Stimulated activated CD4-positive, alpha-beta T cell treated with anti-CD3 and anti-CD28 coated beads, Interleukin-1b, Interleukin-23, amount 100 ng/mL, for 48 hours (primary cell): ENCODE measurements around the gene TXNRD3.

Experiments used
- DNase-seq: peaks from one replicate; pipeline ENCODE4 v3.0.0-alpha.2; 2020

The TXNRD3 gene

DNA sequence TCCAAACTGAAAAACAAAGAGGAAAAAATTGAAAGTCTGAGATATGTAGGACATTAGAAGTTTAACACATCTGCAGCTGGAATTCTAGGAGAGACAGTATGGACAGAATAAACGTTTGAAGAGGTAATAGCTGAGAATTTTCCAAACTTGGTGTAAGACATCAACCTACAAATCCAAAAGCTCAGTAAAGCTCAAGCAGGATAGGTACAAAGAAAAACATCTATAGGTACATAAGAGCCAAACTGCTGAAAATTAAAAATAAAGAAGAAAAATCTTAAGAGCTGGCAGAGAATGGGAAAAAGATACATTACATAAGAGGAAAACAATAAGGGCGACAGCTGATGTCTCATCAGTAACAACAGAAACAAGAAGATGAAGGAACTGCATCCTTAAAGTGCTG, 73.4 kb downstream of the TXNRD3 start:
- DNase-seq: no peak

DNA sequence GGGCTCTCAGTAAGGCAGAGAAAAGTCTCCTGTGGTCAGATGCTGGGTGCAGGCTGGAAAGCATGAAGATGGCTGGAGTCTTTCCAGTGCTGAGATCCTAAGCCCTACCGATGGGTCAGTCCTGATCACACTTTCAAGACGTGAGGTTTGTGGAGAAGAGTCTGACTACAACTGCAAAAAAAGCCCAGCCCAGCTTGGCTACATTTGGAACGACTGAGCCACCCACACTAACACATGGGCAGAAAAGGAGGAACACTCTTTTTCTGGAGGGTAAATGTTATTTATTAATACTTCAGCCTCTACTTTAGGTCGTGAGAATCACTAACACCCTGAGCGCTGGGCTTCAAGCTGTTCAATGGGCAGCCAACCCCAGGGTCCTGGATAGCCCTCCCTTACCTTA, 74.2 kb downstream of the TXNRD3 start:
- DNase-seq: no peak

DNA sequence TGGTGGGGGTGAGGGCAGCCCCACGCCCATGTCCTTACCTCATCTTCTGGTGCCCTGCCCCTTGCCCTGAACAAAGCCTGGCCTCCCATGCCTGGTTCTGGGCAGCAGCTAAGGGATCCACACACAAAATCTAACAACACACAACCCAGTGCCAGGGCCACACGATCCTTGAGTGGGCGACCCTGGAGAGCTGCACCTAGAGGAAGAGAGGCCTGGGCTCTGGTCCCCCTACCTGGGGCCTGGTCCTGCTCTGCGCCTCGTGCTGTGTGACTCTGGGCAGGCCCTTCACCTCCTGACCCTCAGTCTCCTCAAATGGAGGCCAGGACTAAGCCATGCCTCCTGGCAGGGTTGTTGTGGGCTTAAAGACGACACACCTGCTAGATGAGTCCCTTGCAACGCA, 76.2 kb downstream of the TXNRD3 start:
- DNase-seq: no peak

DNA sequence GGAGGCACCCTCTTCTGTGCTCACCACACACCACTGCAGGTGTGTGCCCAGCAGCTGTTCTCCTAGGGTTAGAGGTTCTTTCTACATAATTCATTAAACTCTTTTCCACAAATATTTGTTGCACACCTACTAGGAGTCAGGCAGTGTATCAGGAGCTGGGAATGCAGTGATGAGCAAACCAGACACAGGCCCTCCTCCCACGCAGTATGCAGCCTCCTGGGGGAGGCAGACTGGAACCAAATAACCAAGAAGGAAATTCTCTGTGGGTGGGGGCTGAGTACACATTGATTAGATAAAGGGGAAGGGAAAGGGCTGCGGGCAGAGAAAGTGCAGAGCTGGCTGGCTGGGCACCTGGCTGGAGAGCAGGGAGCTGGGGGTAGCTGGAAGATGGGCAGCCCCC, 77.7 kb downstream of the TXNRD3 start:
- no peak for DNase-seq

DNA sequence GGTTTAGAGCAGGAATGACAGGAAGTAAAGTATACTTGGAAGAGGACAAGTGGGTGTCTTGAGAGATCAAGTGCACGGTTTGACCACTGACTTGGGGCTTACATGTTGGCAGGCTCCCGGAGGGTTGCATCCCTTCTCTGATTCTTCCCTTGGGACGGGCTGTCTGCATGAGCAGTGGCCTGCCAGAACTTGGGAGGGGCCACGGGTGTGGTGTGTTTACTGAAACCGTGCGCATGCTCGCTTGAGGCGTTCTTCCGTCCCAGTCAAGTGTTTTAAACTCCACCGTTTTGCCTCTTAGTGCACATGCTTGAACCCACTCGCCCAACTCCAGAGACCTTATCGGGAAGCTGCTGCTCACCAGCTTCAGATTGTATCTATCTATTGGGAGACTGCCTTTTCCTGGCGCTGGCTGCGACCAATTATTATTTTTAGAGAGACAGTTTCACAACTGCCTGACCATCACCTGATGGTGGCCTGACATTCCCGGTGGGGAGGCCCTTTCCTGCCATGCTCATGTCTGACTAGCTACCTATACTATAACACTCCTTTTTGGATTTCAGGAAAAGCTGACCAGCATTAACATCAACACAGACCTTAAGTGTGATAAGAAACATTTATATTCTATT, 81.3 kb downstream of the TXNRD3 start:
- no peak for DNase-seq

DNA sequence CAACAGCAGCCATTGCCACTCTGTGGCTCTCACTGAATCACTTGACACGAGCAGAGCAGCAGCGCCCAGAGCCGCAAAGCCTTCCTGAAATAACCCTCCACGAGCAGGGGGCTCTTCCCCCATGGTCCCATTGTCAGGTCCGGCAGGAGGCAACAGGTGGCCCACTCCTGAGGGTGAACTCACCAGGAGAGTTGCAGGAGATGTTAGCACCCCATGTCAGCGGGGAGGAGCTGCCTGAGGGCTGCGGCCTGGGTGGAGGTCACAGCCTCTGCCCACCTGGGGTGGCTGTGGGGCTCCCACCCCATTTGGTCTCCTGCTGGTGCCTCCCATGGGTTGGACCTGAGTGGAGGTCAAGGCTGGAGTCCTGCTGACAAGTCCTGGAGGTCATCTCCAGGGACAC, 83.8 kb downstream of the TXNRD3 start:
- no peak for DNase-seq

DNA sequence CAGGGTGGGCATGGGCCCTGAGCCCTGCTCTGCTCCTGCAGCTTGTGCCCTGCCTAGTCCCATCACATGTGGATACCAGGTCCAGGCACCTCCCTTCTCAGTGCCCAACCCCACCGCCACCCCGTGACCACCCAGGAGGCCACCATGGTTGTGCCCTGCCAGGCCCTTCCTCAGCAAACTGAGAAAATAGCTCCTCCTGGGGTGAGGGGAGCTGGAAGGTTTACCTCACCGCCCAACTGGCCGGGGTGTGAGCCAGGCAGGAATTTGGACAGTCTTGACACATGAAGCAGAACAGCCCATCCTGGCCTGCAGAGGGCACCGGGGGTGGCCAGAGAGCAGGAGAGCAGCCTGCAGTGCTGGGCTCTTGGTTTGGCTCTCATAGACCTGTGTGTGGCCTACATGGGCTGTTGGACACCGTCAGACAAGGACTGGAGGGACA, 84.8 kb downstream of the TXNRD3 start:
- DNase-seq: no peak

DNA sequence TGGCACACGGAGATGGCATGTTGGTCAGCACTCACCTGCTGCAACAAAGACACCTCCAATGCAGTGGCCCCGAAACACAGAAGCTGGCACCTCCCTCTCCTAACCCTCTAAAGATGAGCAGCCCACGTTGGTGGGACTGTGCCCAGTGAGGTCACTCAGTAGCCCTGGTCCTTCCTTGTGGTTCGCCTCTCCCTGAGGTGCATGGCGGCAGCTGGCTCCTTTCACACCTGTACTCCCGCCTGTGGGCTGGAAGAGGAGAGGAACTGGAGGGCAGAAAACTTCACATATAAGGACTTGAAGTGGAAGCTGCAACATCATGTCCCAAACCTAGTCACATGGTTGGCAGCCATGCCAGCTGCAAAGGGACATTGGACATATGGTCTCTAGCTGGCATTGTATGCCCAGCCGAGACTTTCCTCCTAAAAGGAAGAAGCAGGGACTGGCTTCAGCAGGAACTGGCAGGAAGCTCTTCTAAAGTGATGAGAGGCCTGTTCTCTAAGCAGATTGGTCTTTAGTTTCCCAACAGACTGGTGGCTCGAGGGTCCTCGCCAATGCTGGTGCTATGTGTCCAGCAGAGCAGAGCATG, 85.4 kb downstream of the TXNRD3 start:
- DNase-seq: no peak

DNA sequence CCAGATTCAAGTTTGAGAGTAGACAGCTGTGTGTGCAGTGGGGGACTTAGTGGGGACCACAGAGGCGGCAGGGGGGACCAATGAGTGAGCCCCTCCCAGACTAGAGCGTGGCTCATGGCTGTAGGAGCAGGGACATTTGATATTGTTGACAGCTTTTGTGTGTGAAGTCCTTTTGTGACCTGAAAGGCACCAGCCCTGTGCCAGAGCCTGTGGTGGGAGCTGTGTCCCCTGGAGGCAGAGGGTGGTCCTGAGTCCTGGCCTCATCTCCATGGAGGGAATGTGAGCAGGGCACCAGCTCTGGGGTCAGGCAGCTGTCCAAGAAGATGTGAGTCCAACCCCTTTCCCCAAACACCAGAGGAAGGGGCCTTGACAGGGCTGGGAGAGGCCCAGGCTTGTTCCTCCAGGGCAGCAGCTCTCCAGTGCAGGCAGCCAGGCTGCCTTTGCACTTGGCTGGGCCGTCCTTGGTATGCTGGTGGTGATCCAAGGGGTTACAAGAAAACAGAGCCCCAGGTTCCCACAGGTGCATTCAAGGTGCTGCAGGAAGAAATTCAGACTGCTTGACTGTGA, 86.1 kb downstream of the TXNRD3 start:
- no peak for DNase-seq

DNA sequence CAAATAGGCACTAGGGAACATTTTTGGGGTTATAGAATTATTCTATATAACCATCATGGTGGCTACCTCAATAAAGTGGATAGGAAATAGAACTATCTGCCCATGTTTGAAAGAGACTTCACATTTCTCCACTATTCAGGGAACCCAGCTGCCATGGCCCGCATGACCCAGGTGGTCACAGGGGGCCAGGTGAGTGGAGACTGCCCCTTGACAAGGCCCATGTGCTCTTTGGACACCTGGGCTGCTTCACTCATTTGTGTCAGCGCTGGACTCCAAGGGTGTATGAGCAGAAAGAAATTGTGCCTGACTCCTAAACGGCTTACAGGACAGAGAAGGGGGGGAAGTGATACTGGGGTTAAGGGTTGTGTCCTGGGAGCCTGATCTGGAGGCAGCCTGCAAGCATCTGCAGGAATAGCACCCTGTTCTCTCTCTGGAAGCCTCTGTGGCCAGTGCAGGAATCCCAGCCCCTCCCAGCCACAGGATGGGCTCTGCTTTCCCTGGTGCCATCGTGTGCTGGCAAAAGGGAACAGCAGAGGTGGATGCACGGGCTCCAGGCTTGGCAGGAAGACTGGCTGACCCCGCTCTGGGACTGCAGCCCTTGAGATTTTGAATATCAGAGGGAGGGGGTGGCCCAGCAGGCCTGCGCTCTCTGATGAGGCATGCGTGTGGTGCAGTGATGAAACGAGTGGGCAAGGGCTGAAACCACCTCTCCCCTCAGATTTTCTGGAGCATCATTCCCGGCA, 87.1 kb downstream of the TXNRD3 start:
- DNase-seq: no peak

DNA sequence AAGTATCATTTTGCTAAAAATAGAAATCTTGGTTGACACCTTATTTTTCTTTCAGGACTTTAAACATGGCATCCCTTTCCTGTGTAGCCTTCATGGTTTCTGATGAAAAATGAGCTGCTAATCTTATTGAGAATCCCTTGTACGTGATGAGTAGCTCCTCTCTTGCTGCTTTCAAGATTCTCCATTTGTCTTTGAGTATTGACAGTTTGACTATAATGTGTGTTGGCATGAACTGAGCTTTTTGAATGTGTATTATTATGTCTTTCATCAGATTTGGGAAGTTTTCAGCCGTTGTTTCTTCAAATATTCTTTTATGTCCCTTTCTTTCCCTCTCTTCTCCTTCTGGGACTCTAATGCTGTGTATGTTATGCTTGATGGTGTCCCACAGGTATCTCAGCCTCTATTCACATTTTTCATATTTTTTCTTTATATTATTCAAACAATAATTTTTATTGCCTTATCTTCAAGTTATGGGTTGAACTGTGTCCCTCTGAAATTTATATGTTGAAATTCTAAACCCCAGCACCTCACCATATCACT, 92.1 kb downstream of the TXNRD3 start:
- DNase-seq: no peak

DNA sequence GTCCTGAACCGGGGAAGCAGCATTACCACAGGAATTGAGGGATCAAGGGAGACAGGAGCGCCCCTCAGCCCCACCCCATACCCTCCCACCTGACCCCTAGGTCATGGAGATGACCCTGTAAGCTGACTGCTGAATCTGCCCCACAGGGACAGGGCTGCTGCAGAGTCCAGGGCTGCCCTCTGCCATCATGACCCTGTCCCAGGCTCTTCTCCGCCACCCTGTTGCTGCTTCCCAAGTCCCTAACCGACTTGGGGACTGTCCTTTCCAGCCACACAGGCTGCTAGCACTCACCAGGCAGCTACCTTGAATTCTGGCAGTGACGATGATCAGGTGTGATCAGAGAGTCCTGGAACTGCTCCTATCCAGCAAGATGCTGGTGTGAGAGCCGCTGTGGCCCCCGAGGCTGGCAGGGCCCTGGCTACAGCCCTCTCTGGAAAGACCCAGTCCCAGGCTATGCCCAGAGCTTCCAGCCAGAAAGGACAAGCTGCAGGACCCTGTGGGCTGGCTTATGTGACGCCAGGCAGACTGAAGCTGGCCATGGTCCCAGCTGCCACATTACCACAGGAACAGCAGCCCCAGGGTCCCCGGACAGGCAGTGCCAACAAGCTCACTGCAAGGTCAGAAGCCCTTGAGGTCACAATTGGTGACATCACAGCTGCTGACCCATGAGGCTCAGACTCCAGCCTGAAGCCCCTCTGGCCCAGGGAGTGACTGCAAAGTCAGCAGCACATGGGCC, 96.4 kb downstream of the TXNRD3 start, which contains the start of gene C3orf22:
Gene C3orf22, minus strand, starts transcription at position 597 of the 736 bp plus-strand sequence. CDS start 5,542 bp downstream, outside the sequence.
- DNase-seq: no peak

DNA sequence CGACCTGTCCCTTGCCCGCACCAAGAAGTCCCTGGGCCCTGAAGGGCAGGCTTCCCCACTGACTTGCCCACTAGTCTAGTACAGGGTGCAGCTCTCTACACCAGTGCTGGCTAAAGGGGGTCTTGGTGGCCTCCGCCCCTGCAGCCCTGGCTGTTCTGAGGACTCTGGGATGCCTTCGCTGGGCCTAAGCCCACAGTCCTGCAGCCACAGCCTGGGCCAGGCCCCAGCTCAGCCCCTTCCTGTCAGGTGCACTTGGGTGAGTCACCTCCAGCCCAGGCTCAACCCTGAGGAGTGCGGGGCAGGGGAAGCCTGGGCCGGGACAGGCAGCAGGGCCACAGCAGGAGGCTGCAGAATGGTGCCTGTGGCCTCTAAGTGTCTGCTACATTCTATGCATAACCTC, 97.2 kb downstream of the TXNRD3 start:
- DNase-seq: no peak

DNA sequence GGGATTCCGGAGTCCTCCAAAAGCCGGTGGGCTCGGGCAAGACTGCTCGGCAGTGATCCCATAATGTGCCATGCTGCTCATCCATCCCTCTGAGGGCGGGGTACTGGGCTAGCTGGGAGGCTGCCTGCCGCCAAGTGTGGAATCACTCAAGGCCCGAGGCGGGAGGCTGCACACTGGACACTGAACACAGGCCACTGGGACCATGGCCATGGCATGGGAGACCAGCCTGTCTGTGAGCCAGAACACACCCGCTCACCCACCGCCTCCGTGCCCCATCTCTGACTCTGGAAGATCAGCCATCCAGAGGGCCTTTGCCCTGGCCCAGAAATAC, 97.5 kb downstream of the TXNRD3 start:
- no peak for DNase-seq
